GM19395 (cell line): ENCODE results near the gene PKLR.
A peak's percentile ranks its signal among the peaks of the same experiment; 100 is the strongest.

Source experiments
- ATAC-seq: cut with Tn5 transposase; IDR thresholded peaks from one replicate; pipeline ENCODE4 v1.9.1; 2021; ENCODE audit warnings: mild to moderate bottlenecking, moderate library complexity; ENCODE audit not compliant: unreplicated experiment

The PKLR gene

GRCh38 chr1:155286544-155286943 is 14.7 kb downstream of the PKLR start:
- ATAC-seq = no peak

GRCh38 chr1:155285631-155286044 is 15.6 kb downstream of the PKLR start:
- ATAC-seq = no peak

- no peak for ATAC-seq
Measured at GRCh38 chr1:155285063-155285462, 16.2 kb downstream of the PKLR start.

GRCh38 chr1:155284476-155284875 is 16.8 kb downstream of the PKLR start:
- no peak for ATAC-seq

GRCh38 chr1:155282488-155283091 is 18.6 kb downstream of the PKLR start:
- ATAC-seq = no peak

- ATAC-seq = no peak
Measured at GRCh38 chr1:155279268-155279667, 22.0 kb downstream of the PKLR start.

GRCh38 chr1:155278689-155279160 is 22.5 kb downstream of the PKLR start:
- no peak for ATAC-seq

- ATAC-seq = no peak
Measured at GRCh38 chr1:155277902-155278688, 23.1 kb downstream of the PKLR start.

GRCh38 chr1:155277070-155277901 is 24.0 kb downstream of the PKLR start, which contains the start of gene HCN3:
Gene HCN3, plus strand, starts transcription at chr1:155277463. Its CDS starts 128 bp downstream, at chr1:155277591.
- peak; percentile 64 for ATAC-seq

GRCh38 chr1:155273343-155274245 is 27.6 kb downstream of the PKLR start, which contains the start of gene CLK2:
Gene CLK2, minus strand, starts transcription at chr1:155273504. Its CDS starts 2,527 bp downstream, at chr1:155270977.
- peak; percentile 81 for ATAC-seq

- peak; percentile 32 for ATAC-seq
Measured at GRCh38 chr1:155272466-155273342, 28.5 kb downstream of the PKLR start.

- no peak for ATAC-seq
Measured at GRCh38 chr1:155269381-155269780, 31.9 kb downstream of the PKLR start.

- no peak for ATAC-seq
Measured at GRCh38 chr1:155268630-155269029, 32.6 kb downstream of the PKLR start.

GRCh38 chr1:155267373-155267772 is 33.9 kb downstream of the PKLR start:
- ATAC-seq = no peak

GRCh38 chr1:155266553-155266952 is 34.7 kb downstream of the PKLR start:
- no peak for ATAC-seq

GRCh38 chr1:155263067-155263466 is 38.2 kb downstream of the PKLR start:
- no peak for ATAC-seq

- peak; percentile 87 for ATAC-seq
Measured at GRCh38 chr1:155261852-155262673, 39.2 kb downstream of the PKLR start, which contains the start of gene SCAMP3. Gene SCAMP3, minus strand, starts transcription at chr1:155262360. Its CDS starts 209 bp downstream, at chr1:155262151.

- ATAC-seq = peak; percentile 11
Measured at GRCh38 chr1:155261493-155261851, 39.8 kb downstream of the PKLR start.
